A549 (cell line): ENCODE measurements around the gene TMEM63C. TPM values are rescaled to one million over a fixed set of nuclear protein-coding genes. Genes with fewer than 3 reads are reported as not detected.

Experiments used
- ATAC-seq, 2 experiments: fragments of 200-7000 bp in 1 of 2; fragments of >200 bp in 1 of 2; cut with Nextera tagmentation in 1 of 2; cut with Tn5 transposase in 1 of 2; 3 replicates each; pipeline versions ENCODE4 v1.8.0 to v1.9.1; 2018 to 2020; ENCODE audit warnings: mild to moderate bottlenecking in 1 of 2, moderate library complexity in 1 of 2
- CTCF ChIA-PET: fragments of 300-600 bp; sonication (Branson Sonifier 250); formaldehyde crosslinking; extraction: SDS; loops from one replicate; lab custom pipeline; 2021; ENCODE audit warnings: antibody characterized with exemption, inconsistent platforms; lab: Yijun Ruan, JAX
- POLR2A ChIA-PET: fragments of 350-600 bp; formaldehyde crosslinking; extraction: SDS; loops from one replicate; lab custom pipeline; 2021; ENCODE audit warnings: antibody characterized with exemption, inconsistent platforms; lab: Yijun Ruan, JAX
- DNase-seq, 2 experiments: peaks; one replicate each; pipeline versions ENCODE4 v3.0.0 to v3.0.0-alpha.2; 2011 to 2016; ENCODE audit warnings: low read depth in 1 of 2, low spot score in 1 of 2
- FAIRE-seq: peaks from 2 replicates; lab custom pipeline; 2011; peaks lifted over from hg19 to GRCh38; lab: Jason Lieb, UNC
- H3K27ac ChIP-seq, 2 experiments: fragments of >200 bp; sonication (Bioruptor Twin); formaldehyde crosslinking; 3 replicates each; pipeline ENCODE4 v1.5.1; 2016 to 2017
- H3K4me1 ChIP-seq: fragments of >200 bp; sonication (Bioruptor Twin); formaldehyde crosslinking; 3 replicates; pipeline ENCODE4 v1.6.1; 2016
- H3K4me2 ChIP-seq: fragments of >200 bp; sonication (Bioruptor Twin); formaldehyde crosslinking; 3 replicates; pipeline ENCODE4 v1.6.1; 2016
- H3K4me3 ChIP-seq: fragments of >200 bp; sonication (Bioruptor Twin); formaldehyde crosslinking; 3 replicates; pipeline ENCODE4 v1.5.1; 2016
- H3K9me3 ChIP-seq: fragments of >200 bp; sonication (Bioruptor Twin); formaldehyde crosslinking; 3 replicates; pipeline ENCODE4 v1.6.1; 2016
- BHLHE40 ChIP-seq: IDR thresholded peaks from 2 replicates; pipeline ENCODE4 v1.6.1; 2012; ENCODE audit warnings: low read depth, low read length, inconsistent platforms
- CBX8 ChIP-seq: fragments of 200-600 bp; sonication (generic); IDR thresholded peaks from 2 replicates; pipeline ENCODE4 v1.6.1; 2016
- CEBPB ChIP-seq, 2 experiments: fragments of >200 bp in 1 of 2; sonication (Bioruptor Twin) in 1 of 2; formaldehyde crosslinking in 1 of 2; IDR thresholded peaks; 2 replicates each; pipeline ENCODE4 v1.6.1; 2012 to 2016
- EHMT2 ChIP-seq: fragments of 200-600 bp; sonication (generic); IDR thresholded peaks from 2 replicates; pipeline ENCODE4 v1.6.1; 2016; ENCODE audit warnings: antibody characterized with exemption, low read depth, mild to moderate bottlenecking, moderate library complexity
- EP300 ChIP-seq, 2 experiments: fragments of >200 bp; sonication (Bioruptor Twin); formaldehyde crosslinking; IDR thresholded peaks; 2 replicates in 1 of 2; 3 replicates in 1 of 2; pipeline ENCODE4 v1.6.1; 2016 to 2017
- ESRRA ChIP-seq: fragments of 150-350 bp; IDR thresholded peaks from 2 replicates; pipeline ENCODE4 v1.6.1; 2014; ENCODE audit warnings: mild to moderate bottlenecking, low read length, borderline replicate concordance
- FOSB ChIP-seq: fragments of 250-450 bp; sonication (Bioruptor Pico); IDR thresholded peaks from 2 replicates; pipeline ENCODE4 v1.5.0; 2020; ENCODE audit warnings: mild to moderate bottlenecking, moderate library complexity
- GATA3 ChIP-seq: IDR thresholded peaks from 2 replicates; pipeline ENCODE4 v1.6.1; 2012; ENCODE audit warnings: borderline replicate concordance
- HDAC2 ChIP-seq: fragments of 200-600 bp; sonication (generic); IDR thresholded peaks from 2 replicates; pipeline ENCODE4 v1.6.1; 2016
- HOXA7 ChIP-seq: fragments of 250-450 bp; sonication (Bioruptor Pico); IDR thresholded peaks from 2 replicates; pipeline ENCODE4 v1.5.0; 2020; ENCODE audit warnings: mild to moderate bottlenecking, moderate library complexity
- KDM1A ChIP-seq: fragments of 200-600 bp; sonication (generic); IDR thresholded peaks from 2 replicates; pipeline ENCODE4 v1.6.1; 2016; ENCODE audit warnings: low read depth, mild to moderate bottlenecking
- KDM5A ChIP-seq: fragments of 200-600 bp; sonication (generic); IDR thresholded peaks from 2 replicates; pipeline ENCODE4 v1.6.1; 2016; ENCODE audit warnings: antibody characterized with exemption, mild to moderate bottlenecking
- MAFK ChIP-seq: fragments of 450-650 bp; IDR thresholded peaks from 2 replicates; pipeline ENCODE4 v1.6.1; 2014; ENCODE audit not compliant: partially characterized antibody
- NFE2L2 ChIP-seq: fragments of 150-350 bp; conservative IDR thresholded peaks from 2 replicates; pipeline ENCODE4 v1.6.1; 2014; ENCODE audit warnings: low read length
- NPAS2 ChIP-seq: fragments of 250-450 bp; sonication (Bioruptor Pico); IDR thresholded peaks from 2 replicates; pipeline ENCODE4 v1.8.0; 2022; ENCODE audit warnings: mild to moderate bottlenecking, moderate library complexity, borderline replicate concordance
- RAD21 ChIP-seq, 2 experiments: fragments of >200 bp in 1 of 2; sonication (Bioruptor Twin) in 1 of 2; formaldehyde crosslinking in 1 of 2; IDR thresholded peaks in 1 of 2; conservative IDR thresholded peaks in 1 of 2; 2 replicates in 1 of 2; 3 replicates in 1 of 2; pipeline ENCODE4 v1.6.1; 2012 to 2018; ENCODE audit warnings: inconsistent platforms in 1 of 2
- RARB ChIP-seq: fragments of 250-450 bp; sonication (Bioruptor Pico); IDR thresholded peaks from 2 replicates; pipeline ENCODE4 v1.8.0; 2021; ENCODE audit warnings: mild to moderate bottlenecking, moderate library complexity
- RFX5 ChIP-seq: fragments of 450-650 bp; IDR thresholded peaks from 2 replicates; pipeline ENCODE4 v1.7.1; 2014; ENCODE audit warnings: antibody characterized with exemption, mild to moderate bottlenecking, moderate library complexity
- TP53 ChIP-seq: fragments of 250-450 bp; sonication (Bioruptor Pico); IDR thresholded peaks from 2 replicates; pipeline ENCODE4 v1.5.0; 2021; ENCODE audit warnings: mild to moderate bottlenecking, moderate library complexity
- ZC3H11A ChIP-seq: fragments of 450-650 bp; IDR thresholded peaks from 2 replicates; pipeline ENCODE4 v1.6.1; 2014; ENCODE audit warnings: antibody characterized with exemption, mild to moderate bottlenecking
- ZNF302 ChIP-seq: fragments of 250-450 bp; sonication (Bioruptor Pico); IDR thresholded peaks from 2 replicates; pipeline ENCODE4 v1.9.0; 2021; ENCODE audit warnings: inconsistent platforms, mild to moderate bottlenecking, moderate library complexity
- ZSCAN20 ChIP-seq: fragments of 250-450 bp; sonication (Bioruptor Pico); IDR thresholded peaks from 2 replicates; pipeline ENCODE4 v1.8.0; 2022; ENCODE audit warnings: mild to moderate bottlenecking, moderate library complexity
- WGBS: methylation state at CpG from one replicate; pipeline ENCODE4 v1.1.6; 2017; ENCODE audit errors: missing lambda C conversion rate; 5-methylcytosine and 5-hydroxymethylcytosine counted together
- polyA plus RNA-seq, 4 experiments: library from polyadenylated mRNA; depleted of rRNA in 3 of 4; stranded (reverse); fragments of >200 nt; fragmentation: RNase III in 1 of 4; extraction: RNeasy Plus Mini Kit Qiagen cat#74134 plus additional on column Dnase treatment in 1 of 4; gene quantifications; 2 replicates in 3 of 4; 3 replicates in 1 of 4; pipeline ENCODE4 v1.2.3, GENCODE V29; 2011 to 2017
- TF ChIP-seq, protein P1 (sequence below): IDR thresholded peaks from 2 replicates; pipeline ENCODE4 v1.6.1; 2012; ENCODE audit warnings: low read depth, borderline replicate concordance
- TF ChIP-seq, protein P2 (sequence below): fragments of 250-450 bp; sonication (Bioruptor Pico); IDR thresholded peaks from 2 replicates; pipeline ENCODE4 v1.5.0; 2020; ENCODE audit warnings: low read depth, mild to moderate bottlenecking, moderate library complexity

TMEM63C gene
- polyA plus RNA-seq, 2 of the 4 experiments (the other 2 are of a cell fraction): 0.43 to 0.57 TPM

DNA sequence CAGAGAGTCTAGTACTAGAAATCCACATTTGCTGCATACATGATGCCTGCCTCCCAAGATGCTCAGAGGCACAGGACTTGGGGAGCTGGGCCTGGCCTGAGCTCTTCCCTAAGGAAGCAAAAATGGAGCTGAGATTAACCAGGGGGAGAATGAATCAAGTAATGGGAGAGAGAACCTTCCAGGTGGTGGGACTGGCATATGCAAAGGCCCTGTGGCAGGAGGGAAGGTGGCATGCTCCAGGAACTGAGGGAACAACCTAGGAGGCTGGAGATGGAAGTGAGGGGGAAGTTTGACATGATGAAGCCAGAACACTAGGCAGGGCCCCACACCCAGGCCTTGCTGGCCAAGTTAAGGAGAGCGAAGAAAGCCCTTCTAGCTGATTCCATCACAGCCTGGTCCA lies 23.3 kb downstream of the TMEM63C start:
- Histone ChIP-seq H3K9me3 (no peaks in the 10 kb centered on the region), H3K4me3 (no peak overlapping the region), H3K4me2 (no peak overlapping the region), H3K27ac (no peak overlapping the region), H3K4me1 (no peaks in the 10 kb centered on the region)
- no peak for FAIRE-seq
- TF ChIP-seq NFE2L2: no peak
- TF ChIP-seq EP300 (IDR thresholded peaks at IDR 0.05): no peak
- TF ChIP-seq RAD21 (conservative IDR thresholded peaks at IDR 0.05 in 1 of 2, IDR thresholded peaks at IDR 0.05 in 1 of 2): no peak
- TF ChIP-seq, protein P1, sequence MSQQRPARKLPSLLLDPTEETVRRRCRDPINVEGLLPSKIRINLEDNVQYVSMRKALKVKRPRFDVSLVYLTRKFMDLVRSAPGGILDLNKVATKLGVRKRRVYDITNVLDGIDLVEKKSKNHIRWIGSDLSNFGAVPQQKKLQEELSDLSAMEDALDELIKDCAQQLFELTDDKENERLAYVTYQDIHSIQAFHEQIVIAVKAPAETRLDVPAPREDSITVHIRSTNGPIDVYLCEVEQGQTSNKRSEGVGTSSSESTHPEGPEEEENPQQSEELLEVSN: no peak
- 75% methylated on average over 1 of the region's 1 CpG for WGBS
- CTCF ChIA-PET: interaction anchor here (1.0 to 2.5 kb wide), 5 partner anchors 8 to 102 kb away, joined by 3 to 8 read pairs (median 7); no protein-coding TSS in a partner anchor
- POLR2A ChIA-PET: no interaction called here
- ATAC-seq: no peak
- DNase-seq: no peak

DNA sequence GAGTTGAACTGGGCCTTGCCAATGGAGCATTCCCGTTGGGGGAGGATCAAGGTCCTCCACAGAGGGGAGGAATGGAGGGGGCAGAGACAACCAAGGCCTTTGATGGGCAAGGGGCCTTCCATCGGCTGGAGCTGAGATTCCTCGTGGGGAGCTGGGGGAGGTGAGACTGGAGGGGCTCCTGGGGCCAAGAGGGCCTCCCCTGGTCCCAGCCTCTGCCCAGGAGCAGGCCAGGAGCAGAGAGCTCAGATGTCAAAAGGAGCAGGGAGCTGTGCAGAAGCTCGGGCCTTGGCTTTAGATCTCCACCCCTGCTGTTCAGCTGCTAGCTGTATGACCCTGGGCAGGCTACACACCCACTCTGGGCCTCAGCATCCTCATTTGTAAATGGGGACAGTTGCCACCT lies 24.0 kb downstream of the TMEM63C start:
- ChIA-PET CTCF (interaction anchor here (0.8 to 4.7 kb wide), 3 partner anchors 11 to 1223 kb away, joined by 3 to 24 read pairs (median 3); no protein-coding TSS in a partner anchor), POLR2A (no interaction called here)
- WGBS: 11% methylated on average over 4 of the region's 4 CpGs
- H3K9me3 ChIP-seq: no peaks in the 10 kb centered on the region
- no peak for DNase-seq
- H3K4me3 ChIP-seq: no peak overlapping the region
- H3K4me2 ChIP-seq: no peak overlapping the region
- H3K4me1 ChIP-seq: no peaks in the 10 kb centered on the region
- ATAC-seq: no peak
- no peak overlapping the region for H3K27ac ChIP-seq
- no peak for FAIRE-seq
- TF ChIP-seq, protein P1: no peak
- TF ChIP-seq, protein P2, sequence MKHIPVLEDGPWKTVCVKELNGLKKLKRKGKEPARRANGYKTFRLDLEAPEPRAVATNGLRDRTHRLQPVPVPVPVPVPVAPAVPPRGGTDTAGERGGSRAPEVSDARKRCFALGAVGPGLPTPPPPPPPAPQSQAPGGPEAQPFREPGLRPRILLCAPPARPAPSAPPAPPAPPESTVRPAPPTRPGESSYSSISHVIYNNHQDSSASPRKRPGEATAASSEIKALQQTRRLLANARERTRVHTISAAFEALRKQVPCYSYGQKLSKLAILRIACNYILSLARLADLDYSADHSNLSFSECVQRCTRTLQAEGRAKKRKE: no peak
- TF ChIP-seq HDAC2: no peak

DNA sequence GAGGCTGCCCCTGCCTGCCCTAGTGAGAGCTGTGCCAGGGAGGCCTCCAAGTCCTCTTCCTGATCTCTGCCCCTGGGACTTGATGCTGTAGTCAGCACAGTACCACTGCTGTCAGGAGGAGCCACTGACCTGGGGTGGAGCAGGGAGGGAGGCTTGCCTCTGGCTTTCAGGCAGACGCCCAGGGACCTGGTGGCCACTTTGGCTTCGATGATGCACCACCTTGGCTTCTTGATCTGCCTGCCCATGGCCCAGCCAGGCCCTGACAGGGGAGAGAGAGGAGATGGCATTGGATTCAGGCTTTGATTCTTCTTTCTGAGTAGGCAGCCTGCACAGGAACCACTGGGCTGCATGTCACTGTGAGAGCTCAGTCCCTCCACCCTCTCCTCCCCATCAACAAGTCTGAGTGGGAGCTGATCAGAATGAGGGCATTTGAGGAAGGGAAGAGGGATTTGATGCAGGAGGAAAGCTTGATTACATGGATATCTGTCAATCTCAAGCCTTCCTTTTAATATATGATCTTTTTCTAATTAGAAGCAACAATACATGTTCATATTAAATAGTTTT lies 24.7 kb downstream of the TMEM63C start:
- DNase-seq (no peak), ATAC-seq (no peak)
- no peak overlapping the region for H3K4me3 ChIP-seq
- H3K9me3 ChIP-seq: no peaks in the 10 kb centered on the region
- POLR2A ChIA-PET: no interaction called here
- 0% methylated on average over 1 of the region's 2 CpGs for WGBS
- CTCF ChIA-PET: interaction anchor here (0.5 to 4.7 kb wide), 5 partner anchors 12 to 1224 kb away, joined by 3 to 24 read pairs (median 3); no protein-coding TSS in a partner anchor
- H3K4me2 ChIP-seq: no peak overlapping the region
- no peaks in the 10 kb centered on the region for H3K4me1 ChIP-seq
- TF ChIP-seq ESRRA: no peak
- no peak for TF ChIP-seq BHLHE40
- no peak for TF ChIP-seq KDM5A
- TF ChIP-seq ZNF302: no peak
- no peak for TF ChIP-seq KDM1A
- TF ChIP-seq EHMT2: no peak
- no peak for TF ChIP-seq ZSCAN20
- no peak for TF ChIP-seq FOSB
- no peak for TF ChIP-seq RARB
- no peak for TF ChIP-seq GATA3
- no peak for TF ChIP-seq TP53 (CRISPR knock-in tag)
- TF ChIP-seq ZC3H11A: no peak
- TF ChIP-seq, all 56 proteins: peak for 0
- FAIRE-seq: no peak
- no peak overlapping the region for H3K27ac ChIP-seq

DNA sequence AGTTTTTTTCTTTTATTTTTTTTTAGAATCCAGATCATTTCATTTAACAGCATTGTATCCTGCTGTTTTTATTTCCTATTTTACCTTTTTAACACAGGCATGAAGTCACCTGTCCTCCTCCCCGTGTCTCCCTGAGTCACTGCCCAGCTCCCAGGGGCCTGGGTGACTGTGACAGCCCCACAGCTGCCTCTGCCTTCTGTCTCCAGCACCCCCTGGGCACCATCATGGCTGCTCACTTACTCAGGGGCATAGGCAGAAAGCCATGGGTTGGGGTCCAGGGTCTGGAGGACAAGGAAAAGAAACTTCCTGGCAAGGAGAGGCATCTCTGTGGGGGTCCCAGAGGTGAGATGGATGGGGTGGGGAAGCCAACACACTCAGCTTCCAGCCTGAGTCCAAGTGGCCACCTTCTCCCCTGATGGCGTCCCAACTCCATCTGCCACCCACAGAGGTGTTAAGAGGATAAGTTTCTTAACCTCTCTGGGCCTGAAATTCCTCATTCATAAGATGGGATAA lies 25.3 kb downstream of the TMEM63C start:
- CTCF ChIA-PET: interaction anchor here (1.1 to 4.7 kb wide), 3 partner anchors 22 to 1224 kb away, joined by 3 to 24 read pairs (median 3); no protein-coding TSS in a partner anchor

More for the DNA sequence above, 25.3 kb downstream of the TMEM63C start:
- WGBS: 32% methylated on average over 2 of the region's 2 CpGs
- Histone ChIP-seq H3K4me3 (no peak overlapping the region), H3K9me3 (no peaks in the 10 kb centered on the region), H3K4me2 (no peak overlapping the region), H3K27ac (no peak overlapping the region), H3K4me1 (no peaks in the 10 kb centered on the region)
- ATAC-seq (no peak), FAIRE-seq (no peak), DNase-seq (no peak)
- TF ChIP-seq BHLHE40: no peak
- TF ChIP-seq CEBPB (IDR thresholded peaks at IDR 0.05): no peak
- no peak for TF ChIP-seq KDM1A
- no peak for TF ChIP-seq NPAS2
- no peak for TF ChIP-seq MAFK
- TF ChIP-seq RFX5: no peak
- no peak for TF ChIP-seq HOXA7 (CRISPR knock-in tag)
- no peak for TF ChIP-seq CBX8
- POLR2A ChIA-PET: no interaction called here
